ENCODE results near the gene MPRIP.
"Not testable (repeated sequence)": the region's sequence is repeated elsewhere in the genome, so short reads cannot be mapped to it uniquely, and the experiment has no call there.

MPRIP gene

DNA sequence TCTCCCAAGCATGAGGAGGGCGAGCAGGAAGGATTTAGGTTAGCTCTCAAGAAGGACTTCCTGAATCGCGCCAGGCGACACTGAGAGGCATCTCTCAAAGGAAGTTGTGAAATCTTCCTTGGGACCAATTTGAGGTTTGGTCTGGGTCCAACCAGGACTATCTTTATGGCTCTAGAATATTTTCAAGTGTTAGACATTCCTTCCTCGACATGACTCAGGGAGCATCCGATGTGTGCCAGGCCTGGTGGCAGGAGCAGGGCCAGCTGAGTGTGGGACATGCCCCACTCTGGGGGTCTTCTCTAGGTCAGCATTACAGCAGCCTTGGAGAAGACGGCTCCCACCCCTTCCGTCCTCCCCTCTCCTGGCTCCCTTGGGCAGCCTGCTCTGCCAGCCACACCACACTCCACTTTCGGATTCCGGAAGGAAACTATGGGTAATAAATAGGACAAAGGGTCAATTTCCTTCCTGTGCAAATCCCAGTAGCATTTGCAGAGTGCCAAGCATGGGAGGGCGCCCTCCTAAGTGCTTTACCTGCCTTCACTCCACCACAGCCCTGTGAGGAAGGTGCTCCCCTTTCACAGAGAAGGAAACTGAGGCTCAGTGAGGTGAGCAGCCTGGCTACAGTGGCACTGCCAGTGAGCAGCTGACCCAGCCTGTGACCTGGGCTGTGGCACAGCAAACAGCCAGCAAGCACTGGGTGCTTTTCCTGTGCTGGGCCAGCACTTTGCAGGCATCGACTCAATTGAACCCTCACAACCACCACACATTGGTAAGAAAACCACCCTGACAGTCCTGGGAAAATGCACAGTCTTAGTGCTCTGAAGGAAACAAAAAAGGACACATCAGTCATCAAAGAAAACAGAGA is 31.0 kb upstream of the MPRIP start:
- DNase-seq (ENCODE audit: low read depth, low spot score), result not testable (repeated sequence)

GRCh38 chr17:17013828-17014747 is 28.2 kb upstream of the MPRIP start:
- DNase-seq (ENCODE audit: low read depth, low spot score); H3K4me3 ChIP-seq (ENCODE audit: low read length): not testable (repeated sequence)

More for the DNA sequence above, 31.0 kb upstream of the MPRIP start:
- not testable (repeated sequence) for H3K4me3 ChIP-seq (ENCODE audit: low read length)

DNA sequence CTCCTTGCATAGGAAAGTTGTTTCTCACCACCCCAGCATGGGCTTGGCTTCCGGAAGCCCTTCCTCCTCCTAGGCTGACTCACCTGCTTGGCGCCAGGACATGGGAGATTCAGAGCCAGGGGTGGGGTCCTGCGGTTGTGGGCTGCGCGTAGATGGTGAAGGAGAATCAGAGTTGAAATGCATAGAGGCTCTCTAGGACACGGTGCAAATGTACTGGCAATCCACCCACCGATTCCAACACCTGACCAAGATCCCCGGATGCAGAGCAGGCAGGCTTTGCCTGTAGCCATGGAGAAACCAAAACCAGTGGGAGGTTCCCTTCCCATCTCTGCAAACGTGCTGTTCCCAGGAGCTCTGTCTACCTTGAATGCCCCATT is 27.5 kb upstream of the MPRIP start:
- not testable (repeated sequence) for H3K4me3 ChIP-seq (ENCODE audit: low read length); DNase-seq (ENCODE audit: low read depth, low spot score)

DNA sequence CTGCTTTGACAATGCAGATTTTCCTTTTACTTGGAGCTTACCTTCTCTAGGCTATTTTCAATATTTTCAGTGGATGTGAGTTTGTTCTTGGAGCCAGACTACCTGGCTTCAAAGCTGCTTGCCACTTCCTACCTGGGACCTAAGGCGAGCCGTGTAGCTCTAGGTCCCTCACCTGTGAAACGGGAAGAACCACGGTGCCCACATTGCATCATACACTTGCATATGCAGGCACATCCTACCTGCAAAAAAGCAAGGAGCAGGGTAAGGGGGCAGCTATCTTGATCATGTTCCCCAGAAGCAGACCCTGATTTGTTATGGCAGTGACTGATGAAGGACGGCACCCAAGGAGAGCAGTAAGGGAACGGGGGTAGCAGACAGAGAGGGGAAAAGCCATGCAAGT is 27.0 kb upstream of the MPRIP start:
- DNase-seq (ENCODE audit: low read depth, low spot score), result no peak
- H3K4me3 ChIP-seq (ENCODE audit: low read length), result no peak overlapping the region

DNA sequence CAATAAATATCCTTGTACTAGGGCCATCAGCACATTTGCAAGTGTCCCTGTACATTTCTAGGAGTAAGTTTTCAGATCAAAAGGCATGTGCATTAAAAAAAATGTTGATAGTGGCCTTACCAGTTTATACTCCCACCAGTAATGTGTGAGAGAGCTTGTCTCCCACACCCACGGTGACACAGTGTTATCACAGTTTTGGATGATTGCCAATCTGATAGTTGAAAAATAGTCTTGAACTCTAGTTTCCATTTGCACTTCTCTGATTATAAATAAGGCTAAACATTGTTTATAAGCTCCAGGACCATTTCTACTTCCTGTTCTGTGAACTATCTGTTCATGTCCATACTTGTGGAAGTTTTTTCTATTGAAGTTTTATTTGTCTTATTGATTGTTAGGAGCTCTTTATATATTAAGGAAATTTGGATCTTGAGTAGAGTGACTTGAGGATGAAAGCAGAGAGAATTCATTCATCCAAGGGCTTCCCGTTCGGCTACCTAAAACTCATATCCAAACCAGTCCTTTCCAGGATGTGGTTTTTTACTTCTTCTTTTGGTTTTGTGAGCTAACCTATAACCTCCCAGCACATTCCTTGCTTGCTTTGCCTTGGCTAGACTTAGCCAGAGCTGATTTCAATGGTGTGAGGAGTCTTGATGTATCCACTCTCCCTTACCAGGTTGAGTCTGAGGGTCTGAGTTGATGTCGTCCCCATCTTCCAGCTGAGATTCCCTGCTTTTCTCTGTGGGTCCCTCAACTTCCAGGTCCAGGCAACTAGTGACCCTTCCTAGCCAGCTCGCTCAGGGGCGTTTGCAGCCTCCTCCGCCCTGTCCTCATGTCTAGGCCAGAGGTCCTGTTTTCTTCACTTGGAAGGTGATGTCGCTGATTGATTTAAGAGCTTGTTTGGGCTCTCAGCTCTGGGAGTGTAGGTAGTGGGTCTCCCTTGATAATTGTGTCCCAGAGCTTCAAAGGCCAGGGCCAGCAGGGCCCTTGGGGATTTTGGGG is 25.8 kb upstream of the MPRIP start:
- DNase-seq (ENCODE audit: low read depth, low spot score), result peak; percentile 32
- not testable (repeated sequence) for H3K4me3 ChIP-seq (ENCODE audit: low read length)

GRCh38 chr17:17017343-17018014 is 24.8 kb upstream of the MPRIP start:
- no peak overlapping the region for H3K4me3 ChIP-seq (ENCODE audit: low read length)
- DNase-seq (ENCODE audit: low read depth, low spot score), result no peak

DNA sequence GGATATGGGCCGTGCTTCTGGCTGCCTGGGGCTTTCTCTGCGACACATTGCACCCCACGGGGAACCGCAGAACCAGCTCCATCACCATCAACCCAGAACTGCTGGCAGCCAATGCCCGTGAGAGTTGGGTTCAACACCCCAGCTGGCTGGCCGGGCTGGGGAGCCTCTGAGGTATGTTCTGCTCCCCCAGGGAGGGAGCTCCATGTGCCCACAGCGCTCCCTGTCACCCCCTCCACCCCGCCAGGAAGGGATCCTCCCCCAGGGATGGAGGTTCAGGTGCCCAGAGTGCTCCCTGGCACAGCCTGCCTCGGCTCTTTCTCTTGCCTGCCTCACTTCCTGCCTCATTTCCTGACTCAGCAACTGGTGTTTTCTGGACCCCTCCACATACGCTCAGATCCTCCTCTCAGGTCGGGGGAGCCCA is 24.2 kb upstream of the MPRIP start:
- no peak overlapping the region for H3K4me3 ChIP-seq (ENCODE audit: low read length)
- DNase-seq (ENCODE audit: low read depth, low spot score), result peak; percentile 11

DNA sequence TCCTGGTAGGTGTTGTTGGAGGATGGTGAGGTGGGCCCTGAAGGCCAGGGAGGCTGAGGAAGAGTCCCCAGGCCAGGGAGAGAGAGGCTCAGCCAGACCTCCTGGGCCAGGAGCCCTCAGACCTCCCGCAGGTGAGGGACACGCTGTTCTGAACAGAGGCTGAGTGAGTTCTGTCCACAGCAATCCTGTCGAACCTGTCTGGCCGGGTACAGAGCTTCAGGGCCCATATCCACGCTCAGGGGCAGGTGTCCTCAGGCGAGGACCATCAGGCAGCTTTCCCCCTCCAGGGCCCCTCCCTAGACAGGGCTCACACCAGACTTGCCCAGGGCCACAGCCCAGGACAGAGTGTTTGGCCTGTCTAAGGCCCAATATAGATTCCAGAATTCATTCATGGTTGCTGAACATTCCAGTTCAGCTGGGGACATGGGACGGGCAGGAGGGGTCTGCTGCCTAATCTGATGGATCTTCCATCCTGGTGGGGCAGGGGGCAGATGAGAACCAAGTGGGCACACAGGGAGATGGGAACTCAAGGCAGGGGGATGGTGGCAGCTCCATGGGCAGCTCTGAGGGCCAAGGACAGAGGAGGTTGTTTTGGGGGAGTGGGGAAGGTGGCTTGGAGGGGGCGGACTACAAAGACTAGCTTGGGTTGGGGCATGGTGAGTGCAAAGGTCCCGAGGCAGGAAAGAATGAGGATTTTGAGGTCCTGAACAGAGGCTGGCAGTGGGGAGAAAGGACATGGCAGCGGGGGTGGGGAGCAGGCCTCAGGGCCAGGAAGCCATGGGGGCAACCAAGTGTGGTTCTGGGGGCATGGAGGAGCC is 23.4 kb upstream of the MPRIP start:
- DNase-seq (ENCODE audit: low read depth, low spot score), result no peak
- H3K4me3 ChIP-seq (ENCODE audit: low read length), result no peak overlapping the region

GRCh38 chr17:17019430-17019762 is 22.9 kb upstream of the MPRIP start:
- DNase-seq (ENCODE audit: low read depth, low spot score), result no peak
- no peak overlapping the region for H3K4me3 ChIP-seq (ENCODE audit: low read length)

- no peak overlapping the region for H3K4me3 ChIP-seq (ENCODE audit: low read length)
- DNase-seq (ENCODE audit: low read depth, low spot score), result no peak
Observed at GRCh38 chr17:17019891-17020456, 22.3 kb upstream of the MPRIP start.

DNA sequence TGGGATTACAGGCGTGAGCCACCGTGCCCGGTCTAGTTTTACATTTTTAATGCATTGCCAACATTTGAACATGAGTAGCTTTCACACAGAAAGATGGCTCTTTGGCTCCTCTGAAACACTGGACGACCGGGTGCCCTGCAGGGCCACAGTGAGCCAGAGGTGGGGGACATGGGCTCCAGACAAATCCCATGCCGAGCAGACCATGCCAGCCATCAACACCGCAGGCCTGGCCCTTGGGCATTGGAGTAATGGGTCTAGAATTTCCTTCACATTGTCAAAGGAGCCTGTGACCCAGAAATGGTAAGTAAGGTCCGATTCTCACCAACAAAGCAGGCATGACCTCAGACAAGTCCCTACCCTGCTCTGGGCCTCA is 21.4 kb upstream of the MPRIP start:
- H3K4me3 ChIP-seq (ENCODE audit: low read length), result no peak overlapping the region
- no peak for DNase-seq (ENCODE audit: low read depth, low spot score)

DNA sequence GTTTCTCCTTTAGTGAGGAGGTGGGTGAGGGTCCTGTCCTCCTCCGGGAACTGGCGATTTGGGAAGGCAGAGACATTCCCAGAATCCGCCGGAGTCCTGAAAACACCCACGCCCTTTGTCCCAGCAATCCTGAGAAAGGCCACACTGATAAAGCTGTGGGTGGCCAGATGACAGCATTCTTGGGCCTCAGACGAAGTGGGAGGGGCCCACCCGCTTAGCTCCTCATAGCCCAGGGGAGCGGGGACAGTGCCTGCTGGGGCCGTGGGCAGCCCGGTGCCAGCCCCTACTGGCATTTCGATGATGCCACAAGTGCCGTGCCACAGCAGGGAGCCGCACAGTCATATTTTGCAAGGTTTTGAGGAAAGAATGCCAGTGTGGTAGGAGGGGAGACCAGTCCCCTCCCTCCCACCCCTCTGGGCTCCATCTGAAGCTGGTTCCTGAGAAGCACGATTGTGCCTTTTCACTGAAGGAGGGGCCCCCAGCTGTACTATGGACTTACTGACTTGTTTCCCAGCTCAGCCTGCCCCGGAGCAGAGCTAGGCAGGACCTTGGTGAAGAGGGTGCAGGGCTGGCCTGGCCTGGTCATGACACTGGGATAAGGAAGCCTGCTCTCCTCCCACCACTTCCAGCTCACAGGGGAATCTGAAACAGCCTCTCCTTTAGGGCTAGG is 20.9 kb upstream of the MPRIP start:
- no peak for DNase-seq (ENCODE audit: low read depth, low spot score)

DNA sequence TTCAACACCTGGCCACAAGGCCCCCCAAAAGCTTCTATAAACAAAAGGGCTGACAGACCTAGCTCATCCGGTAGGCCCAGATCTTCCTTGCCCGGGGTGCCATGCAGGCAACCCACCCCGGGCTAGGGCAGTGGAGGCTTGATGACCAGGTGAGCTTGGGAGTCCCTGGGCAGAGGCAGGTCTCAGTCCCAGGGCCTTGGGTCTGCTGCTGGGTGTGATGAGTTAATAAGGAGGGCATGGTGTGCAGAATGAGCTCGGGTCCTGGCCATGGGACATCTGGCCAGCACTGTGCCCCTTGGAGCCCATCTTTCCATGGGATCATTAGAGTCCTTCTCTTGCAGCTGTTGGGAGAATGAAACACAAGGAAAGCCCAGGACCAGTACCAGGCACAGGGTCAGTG is 20.2 kb upstream of the MPRIP start:
- DNase-seq (ENCODE audit: low read depth, low spot score), result no peak
- no peak overlapping the region for H3K4me3 ChIP-seq (ENCODE audit: low read length)

More for the DNA sequence above, 20.9 kb upstream of the MPRIP start:
- H3K4me3 ChIP-seq (ENCODE audit: low read length), result no peak overlapping the region

DNA sequence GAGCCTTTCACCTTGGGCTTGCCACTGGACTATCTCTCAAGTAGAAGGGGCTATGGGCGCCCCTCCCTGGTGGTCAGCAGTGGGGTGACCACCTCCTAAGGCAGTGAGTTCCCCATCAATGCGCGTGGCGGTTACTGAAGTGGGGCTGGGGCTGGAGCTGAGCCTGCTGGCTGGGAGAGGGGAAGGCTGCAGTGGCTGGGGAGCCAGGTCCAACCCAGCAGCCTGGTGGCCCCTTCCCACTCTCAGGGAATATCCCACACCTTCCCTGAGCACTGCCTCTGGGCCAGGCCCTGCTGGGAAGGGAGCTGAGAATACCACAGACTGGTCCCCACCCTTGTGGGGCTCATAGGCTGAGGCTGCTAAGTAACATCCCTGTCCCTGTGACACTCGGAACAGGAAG is 19.8 kb upstream of the MPRIP start:
- no peak overlapping the region for H3K4me3 ChIP-seq (ENCODE audit: low read length)

GRCh38 chr17:17024778-17025300 is 17.4 kb upstream of the MPRIP start:
- no peak for DNase-seq (ENCODE audit: low read depth, low spot score)
- H3K4me3 ChIP-seq (ENCODE audit: low read length), result no peak overlapping the region

More for the DNA sequence above, 19.8 kb upstream of the MPRIP start:
- DNase-seq (ENCODE audit: low read depth, low spot score), result no peak

DNA sequence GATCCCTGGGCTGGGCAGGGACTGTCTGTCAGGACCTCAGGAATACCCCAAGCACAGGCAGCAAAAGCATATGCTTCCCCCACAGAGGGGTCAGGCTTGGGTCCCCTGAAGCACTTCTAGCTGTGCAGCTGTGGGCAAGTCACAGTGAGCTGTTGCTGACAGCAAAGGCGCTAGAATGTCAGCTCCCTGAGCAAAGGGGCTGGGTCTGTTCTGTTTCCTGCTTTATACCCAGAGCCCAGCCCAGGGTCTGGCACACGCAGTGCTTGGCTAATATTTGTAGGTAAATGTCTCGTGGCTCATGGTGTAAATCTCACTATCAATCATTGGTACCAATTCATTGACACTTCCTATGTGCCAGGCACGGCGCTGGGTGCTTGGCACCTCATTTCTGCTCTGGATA is 16.6 kb upstream of the MPRIP start:
- H3K4me3 ChIP-seq (ENCODE audit: low read length), result no peak overlapping the region
- DNase-seq (ENCODE audit: low read depth, low spot score), result no peak

DNA sequence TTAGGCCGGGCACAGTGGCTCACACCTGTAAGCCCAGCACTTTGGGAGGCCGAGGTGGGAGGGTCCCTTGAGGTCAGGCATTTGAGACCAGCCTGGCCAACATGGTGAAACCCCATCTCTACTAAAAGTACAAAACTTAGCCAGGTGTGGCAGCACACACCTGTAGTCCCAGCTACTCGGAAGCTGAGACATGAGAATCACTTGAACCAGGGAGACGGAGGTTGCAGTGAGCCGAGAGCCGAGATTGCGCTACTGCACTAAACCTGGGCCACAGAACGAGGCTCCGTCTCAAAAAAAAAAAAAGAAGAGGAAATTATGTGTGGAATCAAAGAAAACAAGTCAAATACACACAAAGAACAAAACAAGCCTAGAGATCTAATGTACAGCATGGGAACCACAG is 16.1 kb upstream of the MPRIP start:
- H3K4me3 ChIP-seq (ENCODE audit: low read length), result no peak overlapping the region
- DNase-seq (ENCODE audit: low read depth, low spot score), result no peak
